HepG2 (cell line): ENCODE results near the gene TTC38. TPM values are rescaled to one million over a fixed set of nuclear protein-coding genes. Genes with fewer than 3 reads are reported as not detected.

ENCODE experiments used
- ATAC-seq: fragments of 200-7000 bp; cut with Tn5 transposase; 3 replicates; pipeline ENCODE4 v1.9.1; 2020; ENCODE audit warnings: mild to moderate bottlenecking, moderate library complexity
- BruUV-seq: library from RNA; stranded (reverse); fragments of 400-500 nt; replicated peaks from 2 replicates; lab custom pipeline; 2021; lab: Mats Ljungman, UMichigan
- CTCF ChIA-PET: fragments of 300-600 bp; formaldehyde crosslinking; extraction: SDS; loops from one replicate; lab custom pipeline; 2021; ENCODE audit warnings: low total read pairs, inconsistent platforms, low intra/inter-chr PET ratio; lab: Yijun Ruan, JAX
- POLR2A ChIA-PET: fragments of 350-600 bp; sonication (Branson Sonifier 250); formaldehyde crosslinking; loops from one replicate; lab custom pipeline; 2020; ENCODE audit warnings: antibody characterized with exemption, inconsistent platforms; lab: Yijun Ruan, JAX
- DNase-seq: peaks from one replicate; pipeline ENCODE4 v3.0.0-alpha.2; 2015; ENCODE audit warnings: low spot score
- FAIRE-seq: peaks from 3 replicates; lab custom pipeline; 2011; peaks lifted over from hg19 to GRCh38; lab: Jason Lieb, UNC
- H2AFZ ChIP-seq: one replicate; pipeline ENCODE4 v1.6.1; 2011; ENCODE audit warnings: low read length, inconsistent platforms
- H3K27ac ChIP-seq: fragments of 300-600 bp; 3 replicates; pipeline ENCODE4 v1.8.0; 2011; ENCODE audit warnings: mixed run types, mild to moderate bottlenecking, mixed read lengths, low read length, inconsistent platforms; ENCODE audit not compliant: insufficient read depth; ENCODE audit errors: extremely low read length
- H3K27me3 ChIP-seq, 2 experiments: fragments of 200-600 bp in 1 of 2; 2 replicates in 1 of 2; 3 replicates in 1 of 2; pipeline versions ENCODE4 v1.6.0 to v1.8.0; 2011; ENCODE audit warnings: low read length in 2 of 2, mild to moderate bottlenecking in 2 of 2, moderate library complexity in 2 of 2, inconsistent platforms in 1 of 2; ENCODE audit not compliant: insufficient read depth in 2 of 2, control insufficient read depth in 1 of 2
- H3K36me3 ChIP-seq, 2 experiments: fragments of 200-600 bp in 1 of 2; replicated peaks in 1 of 2; 2 replicates in 1 of 2; 3 replicates in 1 of 2; pipeline versions ENCODE4 v1.5.1 to v1.8.0; 2011; ENCODE audit warnings: low read length in 2 of 2, inconsistent platforms in 1 of 2; ENCODE audit not compliant: insufficient read depth in 2 of 2, control insufficient read depth in 1 of 2
- H3K4me1 ChIP-seq: 2 replicates; pipeline ENCODE4 v1.5.1; 2012; ENCODE audit warnings: low read length, inconsistent platforms; ENCODE audit not compliant: insufficient read depth
- H3K4me2 ChIP-seq: 2 replicates; pipeline ENCODE4 v1.6.0; 2011; ENCODE audit warnings: low read depth, low read length, inconsistent platforms
- H3K4me3 ChIP-seq, 3 experiments: fragments of 200-600 bp in 1 of 3; sonication (generic), shearing (Covaris generic) in 1 of 3; replicated peaks in 1 of 3; 2 replicates each; pipeline ENCODE4 v1.5.1; 2011 to 2016; ENCODE audit warnings: low read length in 3 of 3, inconsistent platforms in 2 of 3, low read depth in 2 of 3, mild to moderate bottlenecking in 2 of 3, control low read depth in 1 of 3, mixed read lengths in 1 of 3; ENCODE audit not compliant: insufficient read depth in 1 of 3
- H3K79me2 ChIP-seq: one replicate; pipeline ENCODE4 v1.6.1; 2011; ENCODE audit warnings: low read length, inconsistent platforms; ENCODE audit not compliant: insufficient read depth
- H3K9ac ChIP-seq: 2 replicates; pipeline ENCODE4 v1.6.0; 2011; ENCODE audit warnings: mild to moderate bottlenecking, low read depth, low read length, inconsistent platforms; ENCODE audit not compliant: insufficient read depth
- H3K9me3 ChIP-seq: 2 replicates; pipeline ENCODE4 v1.5.1; 2012; ENCODE audit warnings: mild to moderate bottlenecking, low read length
- H4K20me1 ChIP-seq: 2 replicates; pipeline ENCODE4 v1.6.0; 2011; ENCODE audit warnings: inconsistent platforms, mild to moderate bottlenecking, low read length, moderate library complexity; ENCODE audit not compliant: insufficient read depth
- ARHGAP35 ChIP-seq: sonication (generic); formaldehyde crosslinking; IDR thresholded peaks from 2 replicates; pipeline ENCODE4 v1.9.0; 2022; ENCODE audit warnings: mild to moderate bottlenecking, inconsistent platforms, moderate library complexity, missing genetic modification reagents, borderline replicate concordance
- FOXJ3 ChIP-seq: sonication (generic); formaldehyde crosslinking; IDR thresholded peaks from 2 replicates; pipeline ENCODE4 v1.4.0; 2020; ENCODE audit warnings: missing genetic modification reagents, mild to moderate bottlenecking, borderline replicate concordance
- MED1 ChIP-seq: sonication (generic); formaldehyde crosslinking; IDR thresholded peaks from 2 replicates; pipeline ENCODE4 v1.4.0; 2020; ENCODE audit warnings: missing genetic modification reagents
- MTF1 ChIP-seq: sonication (generic); formaldehyde crosslinking; IDR thresholded peaks from 2 replicates; pipeline ENCODE4 v1.5.0; 2020; ENCODE audit warnings: missing genetic modification reagents
- POGZ ChIP-seq: sonication (generic); formaldehyde crosslinking; IDR thresholded peaks from 2 replicates; pipeline ENCODE4 v1.4.0; 2020; ENCODE audit warnings: mild to moderate bottlenecking, missing genetic modification reagents
- SOX5 ChIP-seq: IDR thresholded peaks from 2 replicates; pipeline ENCODE4 v1.6.1; 2016; ENCODE audit warnings: borderline replicate concordance
- ZNF335 ChIP-seq: sonication (generic); formaldehyde crosslinking; IDR thresholded peaks from 2 replicates; pipeline ENCODE4 v1.4.0; 2020; ENCODE audit warnings: missing genetic modification reagents
- ZNF644 ChIP-seq: IDR thresholded peaks from 2 replicates; pipeline ENCODE4 v1.6.1; 2016; ENCODE audit warnings: low read depth
- ZNF883 ChIP-seq: sonication (generic); formaldehyde crosslinking; IDR thresholded peaks from 2 replicates; pipeline ENCODE4 v1.5.1; 2020; ENCODE audit warnings: mild to moderate bottlenecking, missing genetic modification reagents; ENCODE audit errors: not compliant biosample characterization
- WGBS: methylation state at CpG from one replicate; pipeline ENCODE4 v1.1.6; 2017; ENCODE audit warnings: low lambda C conversion rate; 5-methylcytosine and 5-hydroxymethylcytosine counted together
- in situ Hi-C: cut with HindIII; loops from 2 replicates; pipeline ENCODE4 v1.10.0; 2017; ENCODE audit warnings: low pct_unique_long_range_greater_than_20kb; ENCODE audit not compliant: extremely low pct_ligation_motif_present
- intact Hi-C: fragments of 100-400 bp; cut with micrococcal nuclease; formaldehyde crosslinking; loops from one replicate; pipeline ENCODE4 v1.10.0; 2022; ENCODE audit not compliant: unreplicated experiment
- polyA plus RNA-seq, 8 experiments: library from polyadenylated mRNA; depleted of rRNA in 3 of 8; stranded (reverse) in 7 of 8; unstranded in 1 of 8; fragments of >200 nt; fragmentation: Illumina TruSeq in 4 of 8; extraction: Trizol in 4 of 8; gene quantifications; 2 replicates each; pipeline versions ENCODE4 v1.2.1 to v1.2.3, GENCODE V29; 2011 to 2016; ENCODE audit warnings: low read depth in 4 of 8, missing spikeins in 1 of 8, mixed read lengths in 1 of 8; ENCODE audit not compliant: insufficient read depth in 1 of 8
- total RNA-seq, 5 experiments: library from RNA; depleted of rRNA; stranded (reverse); fragments of >200 nt; fragmentation: Illumina TruSeq; extraction: Trizol; gene quantifications; 2 replicates each; pipeline ENCODE4 v1.2.3, GENCODE V29; 2016; ENCODE audit warnings: low read depth in 1 of 5
- TF ChIP-seq, protein P1 (sequence below): sonication (generic); formaldehyde crosslinking; IDR thresholded peaks from 2 replicates; pipeline ENCODE4 v1.8.0; 2022; ENCODE audit warnings: missing genetic modification reagents, mild to moderate bottlenecking, borderline replicate concordance
- TF ChIP-seq, protein P2 (sequence below): IDR thresholded peaks from 2 replicates; pipeline ENCODE4 v1.6.1; 2016; ENCODE audit warnings: low read depth, control low read depth
- TF ChIP-seq, protein P3 (sequence below): sonication (generic); formaldehyde crosslinking; conservative IDR thresholded peaks from 2 replicates; pipeline ENCODE4 v1.8.0; 2022; ENCODE audit warnings: mild to moderate bottlenecking, moderate library complexity, missing genetic modification reagents

TTC38 gene
- total and polyA plus RNA-seq, 2 of the 13 experiments (the other 11 are each of a cell fraction or from before 2014, with no cell fraction given), result 101 to 105 TPM

GRCh38 chr22:46318576-46318975, 50.8 kb downstream of the TTC38 start (continued):
- TF ChIP-seq, protein P1, sequence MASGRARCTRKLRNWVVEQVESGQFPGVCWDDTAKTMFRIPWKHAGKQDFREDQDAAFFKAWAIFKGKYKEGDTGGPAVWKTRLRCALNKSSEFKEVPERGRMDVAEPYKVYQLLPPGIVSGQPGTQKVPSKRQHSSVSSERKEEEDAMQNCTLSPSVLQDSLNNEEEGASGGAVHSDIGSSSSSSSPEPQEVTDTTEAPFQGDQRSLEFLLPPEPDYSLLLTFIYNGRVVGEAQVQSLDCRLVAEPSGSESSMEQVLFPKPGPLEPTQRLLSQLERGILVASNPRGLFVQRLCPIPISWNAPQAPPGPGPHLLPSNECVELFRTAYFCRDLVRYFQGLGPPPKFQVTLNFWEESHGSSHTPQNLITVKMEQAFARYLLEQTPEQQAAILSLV (CRISPR knock-in tag), result no peak

GRCh38 chr22:46319319-46319718, 51.5 kb downstream of the TTC38 start:
- H3K36me3 ChIP-seq, result peaks cover 12 to 70% of the 10 kb centered on the region in 2 experiments
- H3K4me1 ChIP-seq, result no peaks in the 10 kb centered on the region
- H3K27ac ChIP-seq, result no peak overlapping the region
- no peaks in the 10 kb centered on the region for H3K9me3 ChIP-seq
- no peaks in the 10 kb centered on the region for H3K27me3 ChIP-seq
- H2AFZ ChIP-seq, result no peak overlapping the region
- H4K20me1 ChIP-seq, result no peaks in the 10 kb centered on the region
- H3K9ac ChIP-seq, result no peak overlapping the region
- no peak overlapping the region for H3K4me3 ChIP-seq
- no peaks in the 10 kb centered on the region for H3K79me2 ChIP-seq
- FAIRE-seq (no peak), DNase-seq (no peak), ATAC-seq (no peak)
- BruUV-seq, result no TSS peak
- intact Hi-C loops (no loop called here), in situ Hi-C loops (loop anchor here (10.0 kb wide), 1 partner anchor 305 kb away; no protein-coding TSS in a partner anchor)
- POLR2A ChIA-PET, result no interaction called here
- H3K4me2 ChIP-seq, result no peak overlapping the region
- 94% methylated on average over 8 of the region's 10 CpGs for WGBS
- TF ChIP-seq POGZ (CRISPR knock-in tag) (no peak), SOX5 (CRISPR knock-in tag) (no peak)
- CTCF ChIA-PET, result no interaction called here

DNA sequence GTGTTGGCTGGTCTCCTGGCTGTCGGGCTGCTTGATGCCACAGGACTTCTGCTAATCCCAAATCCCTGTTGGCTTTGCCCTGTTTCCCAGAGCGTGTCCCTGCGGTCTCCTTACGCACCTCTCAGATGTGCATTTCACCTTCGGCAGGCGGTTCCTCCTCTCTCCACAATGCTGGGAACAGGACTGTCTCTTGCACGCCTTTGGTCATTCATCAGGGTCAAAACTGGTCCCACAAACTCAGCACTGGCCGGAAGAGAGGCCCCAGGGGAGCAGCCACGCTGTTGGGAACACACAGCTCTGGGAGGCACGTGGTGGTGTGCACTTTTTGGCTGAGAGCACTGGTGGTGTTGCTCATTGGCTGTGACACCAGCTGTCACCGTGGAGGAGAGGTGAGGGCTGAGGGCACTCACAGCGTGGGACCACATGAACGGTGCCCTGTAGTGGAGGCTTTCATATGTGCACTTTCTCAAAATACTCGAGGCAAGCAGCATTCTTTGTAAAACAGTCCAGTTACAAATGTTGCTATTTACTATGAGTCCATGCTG, 52.4 kb downstream of the TTC38 start:
- Histone ChIP-seq H3K79me2 (no peaks in the 10 kb centered on the region), H3K36me3 (peaks cover 12 to 78% of the 10 kb centered on the region in 2 experiments), H4K20me1 (no peaks in the 10 kb centered on the region), H3K9me3 (no peaks in the 10 kb centered on the region), H3K9ac (no peak overlapping the region), H3K4me2 (no peak overlapping the region), H3K27ac (no peak overlapping the region), H3K4me1 (no peaks in the 10 kb centered on the region), H2AFZ (no peak overlapping the region), H3K4me3 (no peak overlapping the region), H3K27me3 (no peaks in the 10 kb centered on the region)
- ChIA-PET POLR2A (no interaction called here), CTCF (no interaction called here)
- in situ Hi-C loops (no loop called here), intact Hi-C loops (no loop called here)
- BruUV-seq, result no TSS peak
- ATAC-seq, result no peak
- 97% methylated on average over 14 of the region's 14 CpGs for WGBS
- FAIRE-seq, result no peak
- no peak for DNase-seq
- TF ChIP-seq, protein P2, sequence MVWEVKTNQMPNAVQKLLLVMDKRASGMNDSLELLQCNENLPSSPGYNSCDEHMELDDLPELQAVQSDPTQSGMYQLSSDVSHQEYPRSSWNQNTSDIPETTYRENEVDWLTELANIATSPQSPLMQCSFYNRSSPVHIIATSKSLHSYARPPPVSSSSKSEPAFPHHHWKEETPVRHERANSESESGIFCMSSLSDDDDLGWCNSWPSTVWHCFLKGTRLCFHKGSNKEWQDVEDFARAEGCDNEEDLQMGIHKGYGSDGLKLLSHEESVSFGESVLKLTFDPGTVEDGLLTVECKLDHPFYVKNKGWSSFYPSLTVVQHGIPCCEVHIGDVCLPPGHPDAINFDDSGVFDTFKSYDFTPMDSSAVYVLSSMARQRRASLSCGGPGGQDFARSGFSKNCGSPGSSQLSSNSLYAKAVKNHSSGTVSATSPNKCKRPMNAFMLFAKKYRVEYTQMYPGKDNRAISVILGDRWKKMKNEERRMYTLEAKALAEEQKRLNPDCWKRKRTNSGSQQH (CRISPR knock-in tag), result no peak
- TF ChIP-seq ZNF883 (CRISPR knock-in tag) (no peak), ZNF644 (CRISPR knock-in tag) (no peak), FOXJ3 (CRISPR knock-in tag) (no peak), ZNF335 (CRISPR knock-in tag) (no peak), MED1 (no peak), ARHGAP35 (CRISPR knock-in tag) (no peak), MTF1 (CRISPR knock-in tag) (no peak)
- TF ChIP-seq, protein P3, sequence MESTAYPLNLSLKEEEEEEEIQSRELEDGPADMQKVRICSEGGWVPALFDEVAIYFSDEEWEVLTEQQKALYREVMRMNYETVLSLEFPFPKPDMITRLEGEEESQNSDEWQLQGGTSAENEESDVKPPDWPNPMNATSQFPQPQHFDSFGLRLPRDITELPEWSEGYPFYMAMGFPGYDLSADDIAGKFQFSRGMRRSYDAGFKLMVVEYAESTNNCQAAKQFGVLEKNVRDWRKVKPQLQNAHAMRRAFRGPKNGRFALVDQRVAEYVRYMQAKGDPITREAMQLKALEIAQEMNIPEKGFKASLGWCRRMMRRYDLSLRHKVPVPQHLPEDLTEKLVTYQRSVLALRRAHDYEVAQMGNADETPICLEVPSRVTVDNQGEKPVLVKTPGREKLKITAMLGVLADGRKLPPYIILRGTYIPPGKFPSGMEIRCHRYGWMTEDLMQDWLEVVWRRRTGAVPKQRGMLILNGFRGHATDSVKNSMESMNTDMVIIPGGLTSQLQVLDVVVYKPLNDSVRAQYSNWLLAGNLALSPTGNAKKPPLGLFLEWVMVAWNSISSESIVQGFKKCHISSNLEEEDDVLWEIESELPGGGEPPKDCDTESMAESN (CRISPR knock-in tag), result no peak
